ENCODE results near the gene SMC1B.

Gene SMC1B

DNA sequence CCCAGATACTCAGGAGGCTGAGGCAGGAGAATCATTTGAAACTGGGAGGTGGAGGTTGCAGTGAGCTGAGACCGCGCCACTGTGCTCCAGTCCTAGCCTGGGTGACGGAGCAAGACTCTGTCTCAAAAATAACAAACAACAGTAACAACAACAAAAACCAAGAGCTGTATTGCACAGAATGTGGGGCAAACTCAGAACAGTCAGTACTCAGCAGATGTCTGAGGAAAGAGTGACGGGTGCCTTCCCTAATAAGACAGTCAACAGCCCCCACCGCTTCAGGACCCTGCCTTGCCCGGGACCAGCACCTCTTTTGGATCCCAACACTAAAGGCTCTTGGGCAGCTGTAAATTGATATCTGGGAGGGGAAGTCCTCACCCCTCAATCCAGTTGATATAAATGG is 40.4 kb upstream of the SMC1B start:
- no peak for TF ChIP-seq FOXP2 (optimal IDR thresholded peaks at IDR 0.05; ENCODE audit: borderline replicate concordance, extremely low read depth, extremely low read length, insufficient read depth)

DNA sequence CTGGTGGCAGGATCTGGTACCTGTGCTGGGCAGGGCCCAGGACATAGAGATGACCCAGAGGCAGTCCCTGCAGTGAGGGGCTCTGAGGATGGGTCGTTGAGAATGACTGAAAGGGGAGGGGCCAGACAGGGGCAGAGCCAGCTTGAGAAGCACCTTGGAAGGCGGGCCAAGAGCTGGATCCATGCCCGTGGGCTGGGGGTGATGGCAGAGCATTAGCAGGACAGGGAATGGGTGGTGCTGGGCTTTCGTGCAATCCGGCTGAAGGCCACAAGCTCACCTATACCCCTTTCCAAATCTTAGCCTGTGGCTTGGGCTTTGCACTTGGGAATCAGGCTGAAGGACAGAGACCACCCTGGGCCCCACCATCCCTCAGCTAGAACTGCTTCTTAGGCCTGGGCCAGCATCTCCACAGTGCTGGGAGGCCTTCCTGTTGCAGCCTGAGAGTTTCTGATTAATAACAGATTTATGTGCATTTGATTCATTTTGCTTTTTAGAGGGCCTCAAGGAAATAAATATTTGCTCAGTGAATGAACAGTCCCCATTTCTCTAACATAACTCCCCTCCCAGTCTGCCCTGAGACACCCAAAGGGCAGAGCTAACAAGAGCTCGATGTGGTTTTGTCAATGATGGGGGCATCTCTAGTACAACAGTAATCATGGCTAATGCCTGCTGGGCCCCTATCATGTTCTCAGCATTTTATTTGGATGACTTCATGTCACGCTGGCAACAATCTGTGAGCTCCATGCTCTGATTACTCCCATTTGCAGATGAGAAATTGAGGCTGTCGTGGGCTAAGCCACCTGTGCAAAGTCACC is 39.4 kb upstream of the SMC1B start:
- TF ChIP-seq TAF1 (IDR thresholded peaks at IDR 0.05; ENCODE audit: borderline replicate concordance, insufficient read depth, low read length), result no peak
- TF ChIP-seq SIN3A (IDR thresholded peaks at IDR 0.05; ENCODE audit: borderline replicate concordance, insufficient read depth, low read length), result no peak
- TF ChIP-seq POLR2AphosphoS5 (IDR thresholded peaks at IDR 0.05; ENCODE audit: low read depth, low read length), result no peak
- TF ChIP-seq, protein P1, sequence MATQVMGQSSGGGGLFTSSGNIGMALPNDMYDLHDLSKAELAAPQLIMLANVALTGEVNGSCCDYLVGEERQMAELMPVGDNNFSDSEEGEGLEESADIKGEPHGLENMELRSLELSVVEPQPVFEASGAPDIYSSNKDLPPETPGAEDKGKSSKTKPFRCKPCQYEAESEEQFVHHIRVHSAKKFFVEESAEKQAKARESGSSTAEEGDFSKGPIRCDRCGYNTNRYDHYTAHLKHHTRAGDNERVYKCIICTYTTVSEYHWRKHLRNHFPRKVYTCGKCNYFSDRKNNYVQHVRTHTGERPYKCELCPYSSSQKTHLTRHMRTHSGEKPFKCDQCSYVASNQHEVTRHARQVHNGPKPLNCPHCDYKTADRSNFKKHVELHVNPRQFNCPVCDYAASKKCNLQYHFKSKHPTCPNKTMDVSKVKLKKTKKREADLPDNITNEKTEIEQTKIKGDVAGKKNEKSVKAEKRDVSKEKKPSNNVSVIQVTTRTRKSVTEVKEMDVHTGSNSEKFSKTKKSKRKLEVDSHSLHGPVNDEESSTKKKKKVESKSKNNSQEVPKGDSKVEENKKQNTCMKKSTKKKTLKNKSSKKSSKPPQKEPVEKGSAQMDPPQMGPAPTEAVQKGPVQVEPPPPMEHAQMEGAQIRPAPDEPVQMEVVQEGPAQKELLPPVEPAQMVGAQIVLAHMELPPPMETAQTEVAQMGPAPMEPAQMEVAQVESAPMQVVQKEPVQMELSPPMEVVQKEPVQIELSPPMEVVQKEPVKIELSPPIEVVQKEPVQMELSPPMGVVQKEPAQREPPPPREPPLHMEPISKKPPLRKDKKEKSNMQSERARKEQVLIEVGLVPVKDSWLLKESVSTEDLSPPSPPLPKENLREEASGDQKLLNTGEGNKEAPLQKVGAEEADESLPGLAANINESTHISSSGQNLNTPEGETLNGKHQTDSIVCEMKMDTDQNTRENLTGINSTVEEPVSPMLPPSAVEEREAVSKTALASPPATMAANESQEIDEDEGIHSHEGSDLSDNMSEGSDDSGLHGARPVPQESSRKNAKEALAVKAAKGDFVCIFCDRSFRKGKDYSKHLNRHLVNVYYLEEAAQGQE (IDR thresholded peaks at IDR 0.05; ENCODE audit: insufficient read depth in 1 of 2, low read depth in 2 of 2, low read length in 2 of 2), result no peak
- TF ChIP-seq FOXP2 (optimal IDR thresholded peaks at IDR 0.05; ENCODE audit: borderline replicate concordance, extremely low read depth, extremely low read length, insufficient read depth), result no peak

DNA sequence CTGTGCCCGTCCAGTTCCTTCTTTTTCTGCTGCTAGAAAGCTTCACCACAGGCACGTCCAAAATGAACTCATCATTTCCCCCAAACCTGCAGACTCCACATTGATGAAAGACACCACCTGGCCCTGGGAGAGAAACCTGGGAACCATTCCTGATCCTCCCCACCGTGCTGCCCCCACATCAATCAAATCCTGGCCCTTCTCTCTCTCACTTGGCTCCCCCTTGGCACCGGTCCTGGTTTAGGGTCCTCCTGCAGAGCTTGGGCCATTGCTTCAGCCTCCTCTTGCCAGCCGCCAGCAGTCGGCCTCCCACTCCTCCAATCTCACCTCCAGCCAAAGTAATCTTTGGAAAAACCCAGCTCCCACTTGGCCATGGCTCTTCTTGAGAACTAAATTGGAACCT is 38.6 kb upstream of the SMC1B start:
- TF ChIP-seq TAF1 (IDR thresholded peaks at IDR 0.05; ENCODE audit: borderline replicate concordance, insufficient read depth, low read length), result no peak
- no peak for TF ChIP-seq FOXP2 (optimal IDR thresholded peaks at IDR 0.05; ENCODE audit: borderline replicate concordance, extremely low read depth, extremely low read length, insufficient read depth)
- TF ChIP-seq, protein P1 (IDR thresholded peaks at IDR 0.05; ENCODE audit: insufficient read depth in 1 of 2, low read depth in 2 of 2, low read length in 2 of 2), result no peak
- TF ChIP-seq SIN3A (IDR thresholded peaks at IDR 0.05; ENCODE audit: borderline replicate concordance, insufficient read depth, low read length), result no peak
- no peak for TF ChIP-seq POLR2AphosphoS5 (IDR thresholded peaks at IDR 0.05; ENCODE audit: low read depth, low read length)

DNA sequence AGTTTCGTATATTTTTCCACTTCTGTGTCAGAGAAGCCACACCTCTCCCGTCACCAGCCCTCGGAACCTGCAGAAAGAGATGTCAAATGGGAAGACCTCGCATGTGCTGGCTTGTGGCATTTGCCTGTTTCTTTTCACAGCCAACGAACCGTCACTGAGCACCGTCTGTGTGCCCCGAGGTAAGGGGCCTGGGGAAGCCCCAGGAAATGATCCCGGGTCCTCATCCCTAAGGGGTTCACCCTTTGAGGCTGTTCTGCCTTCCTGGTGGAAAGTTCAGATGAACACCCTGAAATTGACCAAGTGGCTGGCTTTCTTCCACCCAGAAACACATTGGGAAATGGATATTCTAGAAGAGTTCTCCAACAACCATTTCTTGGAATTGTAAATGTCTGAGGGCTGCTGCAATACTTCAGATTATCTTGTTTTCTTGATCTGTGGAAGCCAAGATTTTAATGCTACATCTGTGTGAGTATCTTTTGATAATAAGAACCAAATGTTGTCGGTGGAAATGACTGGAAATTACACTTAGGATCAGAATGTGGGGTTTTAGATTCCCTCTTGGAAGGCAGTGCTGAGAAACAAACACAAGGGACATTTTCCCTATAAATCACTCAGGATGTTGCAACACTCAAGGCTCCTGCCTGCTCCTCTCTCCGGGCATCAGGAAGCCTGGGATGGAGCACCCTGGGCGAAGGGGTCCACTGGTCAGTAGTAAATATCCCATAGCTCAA is 37.7 kb upstream of the SMC1B start:
- TF ChIP-seq, protein P1 (IDR thresholded peaks at IDR 0.05; ENCODE audit: insufficient read depth in 1 of 2, low read depth in 2 of 2, low read length in 2 of 2), result no peak
- TF ChIP-seq SIN3A (IDR thresholded peaks at IDR 0.05; ENCODE audit: borderline replicate concordance, insufficient read depth, low read length), result no peak
- no peak for TF ChIP-seq TAF1 (IDR thresholded peaks at IDR 0.05; ENCODE audit: borderline replicate concordance, insufficient read depth, low read length)
- no peak for TF ChIP-seq POLR2AphosphoS5 (IDR thresholded peaks at IDR 0.05; ENCODE audit: low read depth, low read length)
- no peak for TF ChIP-seq FOXP2 (optimal IDR thresholded peaks at IDR 0.05; ENCODE audit: borderline replicate concordance, extremely low read depth, extremely low read length, insufficient read depth)

DNA sequence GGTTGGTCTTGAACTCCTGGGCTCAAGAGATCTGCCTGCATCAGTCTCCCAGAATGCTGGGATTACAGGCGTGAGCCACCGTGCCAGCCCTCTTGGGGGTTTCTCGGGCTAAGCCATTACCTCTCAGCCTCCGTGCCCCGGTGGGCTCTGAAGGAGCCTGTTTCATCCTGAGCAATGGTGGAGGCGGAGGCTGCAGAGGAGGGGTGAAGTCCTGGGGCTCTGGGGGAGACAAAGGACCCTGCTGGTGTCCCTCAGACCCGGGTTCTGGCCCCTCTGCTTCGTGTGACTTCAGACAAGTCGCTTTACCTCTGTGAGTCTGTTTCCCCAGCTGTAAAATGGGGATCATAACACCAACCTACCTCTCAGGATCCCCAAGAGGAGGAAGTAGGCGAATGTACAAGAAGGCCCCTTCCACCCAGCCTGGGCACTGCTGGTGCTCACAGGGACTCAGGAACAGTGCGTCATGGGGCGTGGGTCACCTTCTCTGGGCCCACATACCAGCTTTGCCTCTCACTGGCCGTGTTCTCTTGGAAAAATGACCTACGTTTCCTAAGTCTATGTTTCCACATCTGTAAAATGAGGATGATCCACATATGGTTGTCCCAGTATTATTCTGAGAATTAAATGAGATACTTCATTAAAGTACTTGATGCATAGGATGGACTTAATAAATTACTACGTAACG is 36.8 kb upstream of the SMC1B start:
- TF ChIP-seq FOXP2 (optimal IDR thresholded peaks at IDR 0.05; ENCODE audit: borderline replicate concordance, extremely low read depth, extremely low read length, insufficient read depth), result no peak
- TF ChIP-seq, protein P1 (IDR thresholded peaks at IDR 0.05; ENCODE audit: insufficient read depth in 1 of 2, low read depth in 2 of 2, low read length in 2 of 2), result no peak
- TF ChIP-seq POLR2AphosphoS5 (IDR thresholded peaks at IDR 0.05; ENCODE audit: low read depth, low read length), result no peak
- TF ChIP-seq SIN3A (IDR thresholded peaks at IDR 0.05; ENCODE audit: borderline replicate concordance, insufficient read depth, low read length), result no peak
- TF ChIP-seq TAF1 (IDR thresholded peaks at IDR 0.05; ENCODE audit: borderline replicate concordance, insufficient read depth, low read length), result no peak

Measured in PFSK-1 (cell line).